LNCAP (cell line): Measurements from ENCODE around the gene PDF.

Experiments
- CTCF ChIP-seq: fragments of 450-650 bp; IDR thresholded peaks from 2 replicates; pipeline ENCODE4 v1.5.1; 2017; ENCODE audit warnings: mild to moderate bottlenecking

PDF gene

GRCh38 chr16:69319381-69319780 lies 11.0 kb downstream of the PDF start:
- TF ChIP-seq CTCF, result no peak

- no peak for TF ChIP-seq CTCF
Observed at GRCh38 chr16:69318911-69319289, 11.5 kb downstream of the PDF start.

- TF ChIP-seq CTCF, result no peak
Observed at GRCh38 chr16:69318177-69318910, 12.0 kb downstream of the PDF start.

GRCh38 chr16:69316595-69317034 lies 13.8 kb downstream of the PDF start:
- no peak for TF ChIP-seq CTCF

- no peak for TF ChIP-seq CTCF
Observed at GRCh38 chr16:69315486-69316311, 14.7 kb downstream of the PDF start.

- TF ChIP-seq CTCF, result no peak
Observed at GRCh38 chr16:69314534-69314933, 15.9 kb downstream of the PDF start.

GRCh38 chr16:69313469-69313868 lies 16.9 kb downstream of the PDF start:
- TF ChIP-seq CTCF, result no peak
